Activated T-helper 17 cell treated with anti-CD3 and anti-CD28 coated beads, Interleukin-2, amount 50 U/mL, for 72 hours (primary cell): Measurements from ENCODE around the gene SLC9A7. TPM values are rescaled to one million over a fixed set of nuclear protein-coding genes. Genes with fewer than 3 reads are reported as not detected.

Source experiments
- ATAC-seq: fragments of 150-1000 bp; cut with Tn5 transposase; replicated peaks from 2 replicates; pipeline ENCODE4 v1.10.0; 2021; ENCODE audit warnings: mild to moderate bottlenecking, moderate library complexity
- H3K27ac Mint-ChIP-seq: one replicate; pipeline ENCODE4 v1.8.0; 2022; ENCODE audit warnings: mixed read lengths
- H3K27me3 Mint-ChIP-seq: one replicate; pipeline ENCODE4 v1.8.0; 2022; ENCODE audit warnings: mixed read lengths
- H3K36me3 Mint-ChIP-seq: one replicate; pipeline ENCODE4 v1.8.0; 2022; ENCODE audit warnings: low read depth, mild to moderate bottlenecking, mixed read lengths
- H3K4me1 Mint-ChIP-seq: one replicate; pipeline ENCODE4 v1.8.0; 2022; ENCODE audit warnings: mixed read lengths
- H3K4me3 Mint-ChIP-seq: one replicate; pipeline ENCODE4 v1.8.0; 2022; ENCODE audit warnings: mild to moderate bottlenecking, mixed read lengths
- H3K9me3 Mint-ChIP-seq: one replicate; pipeline ENCODE4 v1.8.0; 2022; ENCODE audit warnings: mixed read lengths
- total RNA-seq, 2 donors: library from RNA; stranded (reverse); gene quantifications; one replicate each; pipeline ENCODE4 v1.2.3, GENCODE V29; 2022

Gene SLC9A7
- total RNA-seq, 2 donors from 2014 or later: 10.0 to 13.3 TPM

- Mint-ChIP-seq H3K27me3 (no peaks in the 10 kb centered on the region), H3K4me3 (no peak overlapping the region), H3K27ac (peak overlapping the region; percentile 25), H3K9me3 (no peaks in the 10 kb centered on the region), H3K4me1 (no peaks in the 10 kb centered on the region), H3K36me3 (peaks cover 27% of the 10 kb centered on the region)
- no peak for ATAC-seq
Measured at GRCh38 chrX:46601283-46601682, 157.6 kb downstream of the SLC9A7 start.

- Mint-ChIP-seq H3K27me3 (no peaks in the 10 kb centered on the region), H3K4me1 (no peaks in the 10 kb centered on the region), H3K4me3 (no peak overlapping the region), H3K27ac (no peak overlapping the region), H3K9me3 (no peaks in the 10 kb centered on the region), H3K36me3 (peaks cover 27% of the 10 kb centered on the region)
- ATAC-seq: no peak
Measured at GRCh38 chrX:46599051-46599560, 159.8 kb downstream of the SLC9A7 start.

- no peak for ATAC-seq
- H3K4me1 Mint-ChIP-seq: no peaks in the 10 kb centered on the region
- H3K27me3 Mint-ChIP-seq: no peaks in the 10 kb centered on the region
- H3K9me3 Mint-ChIP-seq: no peaks in the 10 kb centered on the region
- no peak overlapping the region for H3K4me3 Mint-ChIP-seq
- H3K36me3 Mint-ChIP-seq: peaks cover 27% of the 10 kb centered on the region
- no peak overlapping the region for H3K27ac Mint-ChIP-seq
Measured at GRCh38 chrX:46597771-46598170, 161.1 kb downstream of the SLC9A7 start.

- no peak overlapping the region for H3K4me3 Mint-ChIP-seq
- peaks cover 25% of the 10 kb centered on the region for H3K36me3 Mint-ChIP-seq
- ATAC-seq: no peak
- H3K27ac Mint-ChIP-seq: no peak overlapping the region
- H3K27me3 Mint-ChIP-seq: no peaks in the 10 kb centered on the region
- no peaks in the 10 kb centered on the region for H3K9me3 Mint-ChIP-seq
- no peaks in the 10 kb centered on the region for H3K4me1 Mint-ChIP-seq
Measured at GRCh38 chrX:46597208-46597607, 161.7 kb downstream of the SLC9A7 start.

- H3K9me3 Mint-ChIP-seq: no peaks in the 10 kb centered on the region
- no peak for ATAC-seq
- H3K27ac Mint-ChIP-seq: no peak overlapping the region
Measured at GRCh38 chrX:46595084-46595483, 163.8 kb downstream of the SLC9A7 start.

GRCh38 chrX:46589977-46590723, 168.8 kb downstream of the SLC9A7 start:
- H3K36me3 Mint-ChIP-seq: no peaks in the 10 kb centered on the region
- peak overlapping the region; percentile 22 for H3K4me3 Mint-ChIP-seq
- no peaks in the 10 kb centered on the region for H3K9me3 Mint-ChIP-seq
- H3K4me1 Mint-ChIP-seq: no peaks in the 10 kb centered on the region
- ATAC-seq: no peak
- H3K27ac Mint-ChIP-seq: no peak overlapping the region
- H3K27me3 Mint-ChIP-seq: no peaks in the 10 kb centered on the region

More at GRCh38 chrX:46595084-46595483, 163.8 kb downstream of the SLC9A7 start:
- no peak overlapping the region for H3K4me3 Mint-ChIP-seq
- no peaks in the 10 kb centered on the region for H3K27me3 Mint-ChIP-seq
- H3K36me3 Mint-ChIP-seq: peaks cover 10% of the 10 kb centered on the region
- H3K4me1 Mint-ChIP-seq: no peaks in the 10 kb centered on the region

- Mint-ChIP-seq H3K27me3 (no peaks in the 10 kb centered on the region), H3K4me1 (no peaks in the 10 kb centered on the region), H3K4me3 (peak overlapping the region; percentile 68), H3K36me3 (no peaks in the 10 kb centered on the region), H3K9me3 (no peaks in the 10 kb centered on the region), H3K27ac (peak overlapping the region; percentile 74)
- ATAC-seq: peak; percentile 54
Measured at GRCh38 chrX:46588263-46588662, 170.7 kb downstream of the SLC9A7 start.

- Mint-ChIP-seq H3K9me3 (no peaks in the 10 kb centered on the region), H3K27ac (peak overlapping the region; percentile 74), H3K27me3 (no peaks in the 10 kb centered on the region), H3K4me1 (no peaks in the 10 kb centered on the region), H3K4me3 (peak overlapping the region; percentile 68), H3K36me3 (no peaks in the 10 kb centered on the region)
- ATAC-seq: peak; percentile 43
Measured at GRCh38 chrX:46587753-46588171, 171.2 kb downstream of the SLC9A7 start.

GRCh38 chrX:46587158-46587557, 171.8 kb downstream of the SLC9A7 start:
- peak overlapping the region; percentile 68 for H3K4me3 Mint-ChIP-seq
- H3K9me3 Mint-ChIP-seq: no peaks in the 10 kb centered on the region

GRCh38 chrX:46584736-46585135, 174.2 kb downstream of the SLC9A7 start:
- H3K27me3 Mint-ChIP-seq: no peaks in the 10 kb centered on the region
- H3K4me3 Mint-ChIP-seq: no peak overlapping the region

More at GRCh38 chrX:46587158-46587557, 171.8 kb downstream of the SLC9A7 start:
- H3K27me3 Mint-ChIP-seq: no peaks in the 10 kb centered on the region
- H3K36me3 Mint-ChIP-seq: no peaks in the 10 kb centered on the region
- ATAC-seq: peak; percentile 86
- H3K27ac Mint-ChIP-seq: peak overlapping the region; percentile 74
- no peaks in the 10 kb centered on the region for H3K4me1 Mint-ChIP-seq

GRCh38 chrX:46582966-46583365, 176.0 kb downstream of the SLC9A7 start:
- peaks cover 5% of the 10 kb centered on the region for H3K4me1 Mint-ChIP-seq
- H3K27ac Mint-ChIP-seq: no peak overlapping the region
- H3K36me3 Mint-ChIP-seq: peaks cover 12% of the 10 kb centered on the region
- H3K27me3 Mint-ChIP-seq: no peaks in the 10 kb centered on the region
- no peak overlapping the region for H3K4me3 Mint-ChIP-seq
- H3K9me3 Mint-ChIP-seq: no peaks in the 10 kb centered on the region
- ATAC-seq: no peak

More at GRCh38 chrX:46584736-46585135, 174.2 kb downstream of the SLC9A7 start:
- Mint-ChIP-seq H3K36me3 (no peaks in the 10 kb centered on the region), H3K27ac (no peak overlapping the region), H3K4me1 (no peaks in the 10 kb centered on the region), H3K9me3 (no peaks in the 10 kb centered on the region)
- no peak for ATAC-seq

GRCh38 chrX:46582325-46582724, 176.6 kb downstream of the SLC9A7 start:
- H3K27ac Mint-ChIP-seq: no peak overlapping the region
- H3K4me1 Mint-ChIP-seq: peaks cover 5% of the 10 kb centered on the region

GRCh38 chrX:46580613-46581012, 178.3 kb downstream of the SLC9A7 start:
- Mint-ChIP-seq H3K27ac (no peak overlapping the region), H3K4me1 (peaks cover 9% of the 10 kb centered on the region), H3K27me3 (no peaks in the 10 kb centered on the region), H3K9me3 (no peaks in the 10 kb centered on the region), H3K36me3 (peaks cover 17% of the 10 kb centered on the region), H3K4me3 (no peak overlapping the region)
- ATAC-seq: no peak

More at GRCh38 chrX:46582325-46582724, 176.6 kb downstream of the SLC9A7 start:
- ATAC-seq: no peak
- Mint-ChIP-seq H3K27me3 (no peaks in the 10 kb centered on the region), H3K9me3 (no peaks in the 10 kb centered on the region), H3K36me3 (peaks cover 17% of the 10 kb centered on the region), H3K4me3 (no peak overlapping the region)

GRCh38 chrX:46579250-46579649, 179.7 kb downstream of the SLC9A7 start:
- Mint-ChIP-seq H3K4me3 (peak overlapping the region; percentile 11), H3K36me3 (peaks cover 17% of the 10 kb centered on the region), H3K27ac (no peak overlapping the region), H3K4me1 (peaks cover 9% of the 10 kb centered on the region), H3K9me3 (no peaks in the 10 kb centered on the region), H3K27me3 (no peaks in the 10 kb centered on the region)
- ATAC-seq: no peak
